WI38 (cell line): ENCODE measurements around the gene CCL15.

Source experiments
- H3K4me3 ChIP-seq: 2 replicates; pipeline ENCODE4 v1.5.1; 2011; ENCODE audit warnings: low read depth, mild to moderate bottlenecking, control low read depth, low read length
- CTCF ChIP-seq: IDR thresholded peaks from 2 replicates; pipeline ENCODE4 v1.5.1; 2012; ENCODE audit warnings: low read depth, mild to moderate bottlenecking, control low read depth, low read length

CCL15 gene

GRCh38 chr17:35991075-35991474 is 10.3 kb downstream of the CCL15 start:
- no peak overlapping the region for H3K4me3 ChIP-seq
- TF ChIP-seq CTCF = no peak

- TF ChIP-seq CTCF = no peak
- H3K4me3 ChIP-seq = no peak overlapping the region
Measured at GRCh38 chr17:35988164-35988563, 13.2 kb downstream of the CCL15 start.

- no peak for TF ChIP-seq CTCF
- no peak within 1 kb of the TSS for H3K4me3 ChIP-seq
Measured at GRCh38 chr17:35986643-35987042, 14.7 kb downstream of the CCL15 start, which contains the start of gene CCL14. Gene CCL14, minus strand, starts transcription at chr17:35986729. Its CDS starts 80 bp downstream, at chr17:35986649.

GRCh38 chr17:35984140-35984539 is 17.2 kb downstream of the CCL15 start:
- no peak overlapping the region for H3K4me3 ChIP-seq
- no peak for TF ChIP-seq CTCF

- H3K4me3 ChIP-seq = no peak overlapping the region
- no peak for TF ChIP-seq CTCF
Measured at GRCh38 chr17:35982409-35983191, 18.8 kb downstream of the CCL15 start.

GRCh38 chr17:35981908-35982330 is 19.4 kb downstream of the CCL15 start:
- TF ChIP-seq CTCF = no peak
- no peak overlapping the region for H3K4me3 ChIP-seq

- no peak for TF ChIP-seq CTCF
- no peak within 1 kb of the TSS for H3K4me3 ChIP-seq
Measured at GRCh38 chr17:35981246-35981645, 20.1 kb downstream of the CCL15 start, which contains the start of gene CCL16. Gene CCL16, minus strand, starts transcription at chr17:35981497. Its CDS starts 77 bp downstream, at chr17:35981420.
